A673 (cell line): Measurements from ENCODE around the gene TAGLN2. TPM values are rescaled to one million over a fixed set of nuclear protein-coding genes. Genes with fewer than 3 reads are reported as not detected.

Source experiments
- BruUV-seq: library from RNA; stranded (reverse); fragments of 400-500 nt; replicated peaks from 2 replicates; lab custom pipeline; 2021; lab: Mats Ljungman, UMichigan
- CTCF ChIA-PET: fragments of 300-600 bp; sonication (Branson Sonifier 250); formaldehyde crosslinking; loops from one replicate; lab custom pipeline; 2022; ENCODE audit warnings: antibody characterized with exemption; lab: Charles Lee
- POLR2A ChIA-PET: fragments of 300-600 bp; sonication (Branson Sonifier 250); formaldehyde crosslinking; loops from one replicate; lab custom pipeline; 2022; ENCODE audit warnings: antibody characterized with exemption; ENCODE audit not compliant: low non-redundant PET; lab: Charles Lee
- DNase-seq: peaks from one replicate; pipeline ENCODE4 v3.0.0-alpha.2; 2015; ENCODE audit warnings: low spot score
- H3K27ac ChIP-seq: fragments of 200-600 bp; sonication (generic); 2 replicates; pipeline ENCODE4 v1.5.1; 2016; ENCODE audit warnings: mixed run types, low read depth, mild to moderate bottlenecking, mixed read lengths, antibody characterized with exemption, low read length; ENCODE audit not compliant: poor library complexity, severe bottlenecking
- H3K27me3 ChIP-seq: fragments of 200-600 bp; sonication (generic); replicated peaks from 2 replicates; pipeline ENCODE4 v1.6.1; 2017; ENCODE audit warnings: mixed run types, low read depth, mild to moderate bottlenecking, mixed read lengths, antibody characterized with exemption, low read length; ENCODE audit not compliant: insufficient read depth, poor library complexity
- H3K36me3 ChIP-seq: fragments of 200-600 bp; sonication (generic); 2 replicates; pipeline ENCODE4 v1.6.1; 2016; ENCODE audit warnings: mixed run types, mild to moderate bottlenecking, mixed read lengths, antibody characterized with exemption, low read length; ENCODE audit not compliant: insufficient read depth, poor library complexity, severe bottlenecking
- H3K4me1 ChIP-seq: fragments of 200-600 bp; sonication (generic); 2 replicates; pipeline ENCODE4 v1.6.1; 2017; ENCODE audit warnings: mixed run types, mild to moderate bottlenecking, mixed read lengths, antibody characterized with exemption, low read length; ENCODE audit not compliant: insufficient read depth, poor library complexity, severe bottlenecking
- H3K4me3 ChIP-seq: fragments of 200-600 bp; sonication (generic); 2 replicates; pipeline ENCODE4 v1.5.1; 2016; ENCODE audit warnings: low read depth, mixed run types, mild to moderate bottlenecking, mixed read lengths, low read length; ENCODE audit not compliant: poor library complexity, severe bottlenecking
- H3K9me3 ChIP-seq: fragments of 200-600 bp; sonication (generic); 2 replicates; pipeline ENCODE4 v1.6.1; 2016; ENCODE audit warnings: mixed run types, low read depth, mild to moderate bottlenecking, mixed read lengths, antibody characterized with exemption, low read length; ENCODE audit not compliant: poor library complexity, severe bottlenecking
- EZH2 ChIP-seq: fragments of 200-600 bp; sonication (generic); IDR thresholded peaks from 2 replicates; pipeline ENCODE4 v1.6.1; 2017; ENCODE audit warnings: borderline replicate concordance, low read depth, mild to moderate bottlenecking, mixed read lengths, antibody characterized with exemption, low read length; ENCODE audit not compliant: poor library complexity, severe bottlenecking
- intact Hi-C: fragments of 100-400 bp; cut with micrococcal nuclease; formaldehyde crosslinking; loops from one replicate; pipeline ENCODE4 v1.10.0; 2022; ENCODE audit not compliant: unreplicated experiment
- total RNA-seq: library from RNA; stranded (reverse); gene quantifications from 2 replicates; pipeline ENCODE4 v1.2.3, GENCODE V29; 2021
- TF ChIP-seq, protein P1 (sequence below): fragments of 300-800, 200-600 bp; sonication (generic); conservative IDR thresholded peaks from 2 replicates; pipeline ENCODE4 v1.5.1; 2017; ENCODE audit warnings: low read depth, mild to moderate bottlenecking, antibody characterized with exemption, low read length, moderate library complexity, mixed read lengths

Gene TAGLN2
- total RNA-seq, 1 experiment from 2014 or later = 198 TPM

DNA sequence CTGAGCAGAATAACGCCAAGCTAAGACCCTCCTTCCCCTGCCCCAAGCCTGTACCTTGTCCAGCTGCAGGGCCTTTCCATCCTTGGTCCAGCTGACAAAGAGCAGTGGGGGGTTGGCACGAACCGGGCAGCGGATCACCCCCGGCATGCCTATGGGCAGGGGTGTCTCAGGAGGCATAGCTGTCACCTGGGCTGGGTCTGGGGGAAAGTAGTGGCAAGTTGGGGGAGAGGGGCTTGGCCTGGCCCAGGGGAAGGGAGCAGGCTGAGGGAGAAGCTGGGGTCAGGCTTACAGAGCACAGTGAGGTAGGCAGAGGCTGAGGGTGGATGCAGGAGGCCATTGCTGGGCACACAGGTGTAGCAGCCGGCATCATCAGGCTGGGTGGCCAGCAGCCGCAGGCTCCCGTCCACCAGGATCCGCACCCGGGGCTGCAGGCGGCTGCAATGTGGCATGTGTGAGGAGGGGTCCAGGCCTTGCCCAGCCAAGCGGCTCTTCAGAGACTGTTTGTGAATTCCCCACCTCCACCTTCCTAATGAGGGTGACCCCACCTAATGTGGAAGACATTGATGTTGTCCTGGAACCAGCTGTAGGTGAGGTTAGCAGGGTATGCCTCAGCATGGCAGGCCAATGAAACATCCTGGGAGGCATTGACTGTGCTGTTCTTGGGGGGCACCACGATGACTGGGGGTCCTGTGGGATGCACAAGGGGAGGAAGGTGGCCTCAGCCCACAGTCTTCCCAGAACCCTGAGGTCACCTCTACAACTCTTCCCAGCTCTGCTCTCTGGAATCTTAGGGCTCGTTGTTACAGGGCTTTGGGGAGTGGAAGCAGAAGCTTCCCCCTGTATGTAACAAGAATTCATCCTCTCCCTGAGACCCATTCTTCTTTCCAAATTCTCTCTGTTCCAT is 9.1 kb upstream of the TAGLN2 start:
- ChIA-PET POLR2A (interaction anchor here (0.6 kb wide), 1 partner anchor 101 kb away, joined by 3 read pairs; no protein-coding TSS in a partner anchor), CTCF (no interaction called here)
- no peak for DNase-seq
- intact Hi-C loops = loop anchor here (5.0 kb wide), 1 partner anchor 143 kb away; no protein-coding TSS in a partner anchor
- H3K27me3 ChIP-seq = no peaks in the 10 kb centered on the region
- H3K36me3 ChIP-seq = no peaks in the 10 kb centered on the region
- H3K9me3 ChIP-seq = no peaks in the 10 kb centered on the region
- peaks cover 11% of the 10 kb centered on the region for H3K4me1 ChIP-seq
- no TSS peak for BruUV-seq
- H3K4me3 ChIP-seq = no peak overlapping the region
- H3K27ac ChIP-seq = no peak overlapping the region
- TF ChIP-seq, protein P1, sequence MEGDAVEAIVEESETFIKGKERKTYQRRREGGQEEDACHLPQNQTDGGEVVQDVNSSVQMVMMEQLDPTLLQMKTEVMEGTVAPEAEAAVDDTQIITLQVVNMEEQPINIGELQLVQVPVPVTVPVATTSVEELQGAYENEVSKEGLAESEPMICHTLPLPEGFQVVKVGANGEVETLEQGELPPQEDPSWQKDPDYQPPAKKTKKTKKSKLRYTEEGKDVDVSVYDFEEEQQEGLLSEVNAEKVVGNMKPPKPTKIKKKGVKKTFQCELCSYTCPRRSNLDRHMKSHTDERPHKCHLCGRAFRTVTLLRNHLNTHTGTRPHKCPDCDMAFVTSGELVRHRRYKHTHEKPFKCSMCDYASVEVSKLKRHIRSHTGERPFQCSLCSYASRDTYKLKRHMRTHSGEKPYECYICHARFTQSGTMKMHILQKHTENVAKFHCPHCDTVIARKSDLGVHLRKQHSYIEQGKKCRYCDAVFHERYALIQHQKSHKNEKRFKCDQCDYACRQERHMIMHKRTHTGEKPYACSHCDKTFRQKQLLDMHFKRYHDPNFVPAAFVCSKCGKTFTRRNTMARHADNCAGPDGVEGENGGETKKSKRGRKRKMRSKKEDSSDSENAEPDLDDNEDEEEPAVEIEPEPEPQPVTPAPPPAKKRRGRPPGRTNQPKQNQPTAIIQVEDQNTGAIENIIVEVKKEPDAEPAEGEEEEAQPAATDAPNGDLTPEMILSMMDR = no peak
- no peak for TF ChIP-seq EZH2

DNA sequence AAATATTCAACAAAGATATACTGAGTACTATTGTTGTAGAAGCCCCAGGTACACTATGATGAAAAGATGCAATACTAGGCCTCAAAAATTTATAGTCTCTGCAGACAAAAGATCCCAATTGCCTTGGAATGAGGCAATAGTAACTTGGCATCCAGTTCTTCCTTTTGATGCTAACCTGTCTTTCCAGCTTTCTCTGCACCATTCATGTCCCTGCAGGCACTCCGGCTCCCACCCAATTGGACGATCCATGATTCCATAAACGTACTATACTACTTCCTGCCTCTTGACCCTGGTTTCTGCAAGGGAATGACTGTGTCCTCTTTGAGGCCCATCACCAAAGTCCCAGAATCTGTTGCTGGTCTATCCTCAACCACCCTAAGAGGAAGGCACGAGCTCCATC is 8.0 kb upstream of the TAGLN2 start:
- Histone ChIP-seq H3K4me3 (no peak overlapping the region), H3K36me3 (no peaks in the 10 kb centered on the region), H3K9me3 (no peaks in the 10 kb centered on the region), H3K4me1 (peaks cover 11% of the 10 kb centered on the region), H3K27ac (no peak overlapping the region), H3K27me3 (no peaks in the 10 kb centered on the region)
- CTCF ChIA-PET = interaction anchor here (1.5 kb wide), 1 partner anchor 74 kb away, joined by 5 read pairs; no protein-coding TSS in a partner anchor
- no TSS peak for BruUV-seq
- POLR2A ChIA-PET = no interaction called here
- no peak for DNase-seq
- intact Hi-C loops = no loop called here
- TF ChIP-seq, protein P1 = no peak
- no peak for TF ChIP-seq EZH2

DNA sequence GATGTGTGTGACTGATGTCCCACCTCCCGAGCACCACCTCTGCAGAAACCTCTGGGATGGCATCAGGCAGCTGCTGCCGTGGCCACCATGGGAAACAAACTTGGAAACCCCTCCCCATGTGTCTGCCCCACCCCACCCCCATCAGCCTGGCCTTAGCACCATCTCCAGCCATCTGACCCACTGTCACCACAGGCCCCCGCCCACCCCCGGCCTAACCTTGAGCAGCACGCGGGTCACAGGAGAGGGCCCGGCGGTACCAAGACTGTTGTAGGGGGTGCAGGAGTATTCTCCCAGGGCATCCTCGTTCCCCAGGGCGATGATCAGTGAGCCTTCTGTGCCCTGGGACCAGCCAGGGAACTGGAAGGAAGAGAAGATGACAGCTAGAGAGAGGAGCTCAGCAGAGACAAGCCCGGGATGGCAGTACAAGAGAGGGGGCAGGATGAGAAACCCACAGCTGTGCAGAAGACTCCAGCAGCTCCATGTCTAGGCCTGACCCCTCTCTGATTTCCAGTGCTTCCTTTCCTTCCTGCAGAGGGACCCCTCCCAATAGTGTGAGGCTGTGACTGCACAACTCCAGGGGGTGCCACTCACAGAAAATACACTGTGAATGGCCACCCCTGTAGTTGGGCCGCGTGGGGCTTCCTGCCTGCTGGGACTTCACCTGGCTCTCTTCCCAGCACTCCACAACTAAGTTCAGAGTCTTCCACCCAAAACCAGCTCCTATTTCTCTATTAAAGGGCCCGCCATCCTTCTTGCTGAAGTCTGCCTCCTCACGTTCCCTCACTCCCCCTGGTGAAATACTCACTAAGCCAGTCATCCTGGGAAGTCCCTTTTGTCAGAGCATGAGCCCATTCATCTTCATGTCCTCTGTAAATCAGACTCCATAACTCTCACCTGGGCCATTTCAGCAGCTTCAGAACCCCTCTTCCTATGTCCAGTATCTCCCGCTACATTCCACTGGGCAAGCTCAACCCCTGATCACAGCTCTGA is 7.3 kb upstream of the TAGLN2 start:
- ChIA-PET CTCF (interaction anchor here (0.9 to 1.5 kb wide), 2 partner anchors 75 to 133 kb away, joined by 5 read pairs; no protein-coding TSS in a partner anchor), POLR2A (interaction anchor here (0.6 kb wide), 2 partner anchors 114 to 468 kb away, joined by 3 to 4 read pairs; no protein-coding TSS in a partner anchor)
- Histone ChIP-seq H3K36me3 (no peaks in the 10 kb centered on the region), H3K27ac (no peak overlapping the region), H3K9me3 (no peaks in the 10 kb centered on the region), H3K27me3 (no peaks in the 10 kb centered on the region), H3K4me1 (peaks cover 11% of the 10 kb centered on the region), H3K4me3 (no peak overlapping the region)
- intact Hi-C loops = no loop called here
- DNase-seq = peak; percentile 60
- BruUV-seq = no TSS peak
- no peak for TF ChIP-seq EZH2
- TF ChIP-seq, protein P1 = peak; percentile 29; the same call in 1 of the 2 replicates
